Smooth muscle cell (in vitro differentiated cells): ENCODE results near the gene CEP192. TPM values are rescaled to one million over a fixed set of nuclear protein-coding genes. Genes with fewer than 3 reads are reported as not detected.
A peak's percentile ranks its signal among the peaks of the same experiment; 100 is the strongest.

ENCODE experiments used
- DNase-seq: peaks from one replicate; lab custom pipeline; 2025; ENCODE audit not compliant: unreplicated experiment; lab: John Stamatoyannopoulos, UW
- H2AFZ ChIP-seq: fragments of 200-600 bp; sonication (generic); 2 replicates; pipeline ENCODE4 v1.6.0; 2016; ENCODE audit warnings: antibody characterized with exemption, low read depth, mild to moderate bottlenecking
- H3F3A ChIP-seq: fragments of 200-600 bp; sonication (generic); 2 replicates; pipeline ENCODE4 v1.6.0; 2017; ENCODE audit warnings: antibody characterized with exemption, low read depth
- H3K27ac ChIP-seq: fragments of 200-600 bp; sonication (generic); 2 replicates; pipeline ENCODE4 v1.5.1; 2016; ENCODE audit warnings: low read depth, mild to moderate bottlenecking
- H3K27me3 ChIP-seq: fragments of 200-600 bp; sonication (generic); 2 replicates; pipeline ENCODE4 v1.6.1; 2016; ENCODE audit warnings: low read depth, mild to moderate bottlenecking
- H3K36me3 ChIP-seq: fragments of 200-600 bp; sonication (generic); 2 replicates; pipeline ENCODE4 v1.5.1; 2016; ENCODE audit warnings: low read depth
- H3K4me1 ChIP-seq: fragments of 200-600 bp; sonication (generic); 2 replicates; pipeline ENCODE4 v1.5.1; 2016; ENCODE audit warnings: low read depth
- H3K4me2 ChIP-seq: fragments of 200-600 bp; sonication (generic); 2 replicates; pipeline ENCODE4 v1.6.0; 2016; ENCODE audit warnings: mild to moderate bottlenecking
- H3K4me3 ChIP-seq: fragments of 200-600 bp; sonication (generic); 2 replicates; pipeline ENCODE4 v1.5.1; 2016; ENCODE audit warnings: mild to moderate bottlenecking
- H3K79me2 ChIP-seq: fragments of 200-600 bp; sonication (generic); 2 replicates; pipeline ENCODE4 v1.6.0; 2016; ENCODE audit warnings: low read depth, mild to moderate bottlenecking
- H3K9ac ChIP-seq: fragments of 200-600 bp; sonication (generic); 2 replicates; pipeline ENCODE4 v1.6.0; 2016; ENCODE audit warnings: low read depth
- H3K9me3 ChIP-seq: fragments of 200-600 bp; sonication (generic); replicated peaks from 2 replicates; pipeline ENCODE4 v1.5.1; 2016; ENCODE audit warnings: low read depth
- H4K20me1 ChIP-seq: fragments of 200-600 bp; sonication (generic); 2 replicates; pipeline ENCODE4 v1.6.0; 2016; ENCODE audit warnings: low read depth
- CTCF ChIP-seq: fragments of 200-600 bp; sonication (generic); IDR thresholded peaks from 2 replicates; pipeline ENCODE4 v1.5.1; 2017; ENCODE audit warnings: borderline replicate concordance, mild to moderate bottlenecking, antibody characterized with exemption; ENCODE audit not compliant: insufficient read depth, poor library complexity, severe bottlenecking
- WGBS: methylation state at CpG from one replicate; pipeline ENCODE4 v1.1.7; 2016; ENCODE audit warnings: low lambda C conversion rate; 5-methylcytosine and 5-hydroxymethylcytosine counted together
- polyA plus RNA-seq: library from polyadenylated mRNA; unstranded; fragments of >200 nt; fragmentation: Nextera tagmentation; extraction: Ambion mirVana; gene quantifications from 2 replicates; pipeline ENCODE4 v1.2.1, GENCODE V29; 2016
- total RNA-seq: library from RNA; depleted of rRNA; stranded (reverse); fragments of >200 nt; gene quantifications from 2 replicates; pipeline ENCODE4 v1.2.3, GENCODE V29; 2014

Gene CEP192
- total and polyA plus RNA-seq, 2 experiments from 2014 or later: 4.1 to 22.2 TPM

GRCh38 chr18:13112982-13113381 lies 121.8 kb downstream of the CEP192 start:
- H3K27ac ChIP-seq: no peak overlapping the region
- H4K20me1 ChIP-seq: no peaks in the 10 kb centered on the region
- H3K4me2 ChIP-seq: no peak overlapping the region
- no peak overlapping the region for H3K4me3 ChIP-seq
- H3K27me3 ChIP-seq: no peaks in the 10 kb centered on the region
- 34% methylated on average over 8 of the region's 8 CpGs for WGBS
- peak; percentile 40 for TF ChIP-seq CTCF
- no peak for DNase-seq
- no peaks in the 10 kb centered on the region for H3K4me1 ChIP-seq
- no peaks in the 10 kb centered on the region for H3K79me2 ChIP-seq
- no peak overlapping the region for H3K9ac ChIP-seq
- no peak overlapping the region for H2AFZ ChIP-seq
- H3F3A ChIP-seq: no peaks in the 10 kb centered on the region
- H3K36me3 ChIP-seq: peaks cover 17% of the 10 kb centered on the region
- H3K9me3 ChIP-seq: no peaks in the 10 kb centered on the region

- DNase-seq: no peak
- H3K27me3 ChIP-seq: no peaks in the 10 kb centered on the region
- H3F3A ChIP-seq: no peaks in the 10 kb centered on the region
- no peak overlapping the region for H3K4me2 ChIP-seq
- H3K4me3 ChIP-seq: no peak overlapping the region
- no peaks in the 10 kb centered on the region for H3K79me2 ChIP-seq
- no peak for TF ChIP-seq CTCF
- no peak overlapping the region for H3K9ac ChIP-seq
- H3K27ac ChIP-seq: peak overlapping the region; percentile 54
- WGBS: 75% methylated on average over 3 of the region's 3 CpGs
- no peaks in the 10 kb centered on the region for H4K20me1 ChIP-seq
- no peaks in the 10 kb centered on the region for H3K4me1 ChIP-seq
- peaks cover 7% of the 10 kb centered on the region for H3K36me3 ChIP-seq
- no peaks in the 10 kb centered on the region for H3K9me3 ChIP-seq
- no peak overlapping the region for H2AFZ ChIP-seq
These were observed 129.1 kb downstream of the CEP192 start for GRCh38 chr18:13120255-13120654.

GRCh38 chr18:13120983-13121441 lies 129.8 kb downstream of the CEP192 start:
- 78% methylated on average over 4 of the region's 4 CpGs for WGBS
- Histone ChIP-seq H4K20me1 (no peaks in the 10 kb centered on the region), H3K79me2 (no peaks in the 10 kb centered on the region), H3K4me2 (no peak overlapping the region), H3F3A (no peaks in the 10 kb centered on the region), H3K4me1 (no peaks in the 10 kb centered on the region), H3K9me3 (no peaks in the 10 kb centered on the region), H3K36me3 (peaks cover 7% of the 10 kb centered on the region), H3K27ac (peak overlapping the region; percentile 54), H2AFZ (no peak overlapping the region), H3K9ac (no peak overlapping the region), H3K27me3 (no peaks in the 10 kb centered on the region), H3K4me3 (no peak overlapping the region)
- no peak for TF ChIP-seq CTCF
- DNase-seq: no peak

GRCh38 chr18:13124411-13124810 lies 133.2 kb downstream of the CEP192 start:
- no peaks in the 10 kb centered on the region for H3K36me3 ChIP-seq
- 90% methylated on average over 8 of the region's 8 CpGs for WGBS

More at GRCh38 chr18:13124411-13124810, 133.2 kb downstream of the CEP192 start:
- H4K20me1 ChIP-seq: no peaks in the 10 kb centered on the region
- H2AFZ ChIP-seq: no peak overlapping the region
- H3K9me3 ChIP-seq: no peaks in the 10 kb centered on the region
- TF ChIP-seq CTCF: no peak
- no peak overlapping the region for H3K4me3 ChIP-seq
- H3K27me3 ChIP-seq: no peaks in the 10 kb centered on the region
- DNase-seq: no peak
- H3K79me2 ChIP-seq: no peaks in the 10 kb centered on the region
- no peaks in the 10 kb centered on the region for H3F3A ChIP-seq
- H3K9ac ChIP-seq: no peak overlapping the region
- H3K27ac ChIP-seq: no peak overlapping the region
- no peaks in the 10 kb centered on the region for H3K4me1 ChIP-seq
- H3K4me2 ChIP-seq: no peak overlapping the region
